GM12891 (cell line): Measurements from ENCODE around the gene ESPNL.

Source experiments
- PAX5 ChIP-seq: IDR thresholded peaks from 2 replicates; pipeline ENCODE4 v1.6.1; 2011; ENCODE audit warnings: low read length, moderate library complexity, mild to moderate bottlenecking; ENCODE audit not compliant: insufficient read depth, severe bottlenecking
- POLR2A ChIP-seq: IDR thresholded peaks from 2 replicates; pipeline ENCODE4 v1.6.1; 2011; ENCODE audit warnings: low read depth, low read length, control low read depth
- POLR2AphosphoS5 ChIP-seq: IDR thresholded peaks from 2 replicates; pipeline ENCODE4 v1.6.1; 2011; ENCODE audit warnings: low read depth, low read length, control low read depth
- POU2F2 ChIP-seq: IDR thresholded peaks from 2 replicates; pipeline ENCODE4 v1.6.1; 2011; ENCODE audit warnings: low read depth, mild to moderate bottlenecking, control low read depth, low read length, moderate library complexity
- SPI1 ChIP-seq: IDR thresholded peaks from 2 replicates; pipeline ENCODE4 v1.6.1; 2011; ENCODE audit warnings: low read depth, low read length, control low read depth
- TAF1 ChIP-seq: IDR thresholded peaks from 2 replicates; pipeline ENCODE4 v1.6.1; 2011; ENCODE audit warnings: low read depth, low read length, control low read depth

- no peak for TF ChIP-seq POLR2A
- no peak for TF ChIP-seq TAF1
- no peak for TF ChIP-seq SPI1
- no peak for TF ChIP-seq POLR2AphosphoS5
- TF ChIP-seq POU2F2, result no peak
- no peak for TF ChIP-seq PAX5
Measured at GRCh38 chr2:238119756-238120462, 19.8 kb downstream of the ESPNL start.
